GM10248 (cell line): Measurements from ENCODE around the gene MAPK10.

Source experiments
- CTCF ChIA-PET: fragments of 300-600 bp; sonication (Branson Sonifier 250); formaldehyde crosslinking; extraction: SDS; loops from one replicate; lab custom pipeline; 2021; ENCODE audit warnings: antibody characterized with exemption; lab: Yijun Ruan, JAX
- POLR2A ChIA-PET: fragments of 350-650 bp; sonication (Branson Sonifier 250); formaldehyde crosslinking; extraction: SDS; loops from one replicate; lab custom pipeline; 2020; ENCODE audit warnings: antibody characterized with exemption; lab: Yijun Ruan, JAX
- DNase-seq: peaks from one replicate; pipeline ENCODE4 v3.0.0; 2012; ENCODE audit errors: extremely low spot score
- CTCF ChIP-seq: IDR thresholded peaks from 2 replicates; pipeline ENCODE4 v1.5.1; 2012; ENCODE audit warnings: mild to moderate bottlenecking, low read depth; ENCODE audit errors: extremely low read depth, missing control alignments, control extremely low read depth

MAPK10 gene

GRCh38 chr4:86106475-86106874, 253.4 kb downstream of the MAPK10 start:
- no peak for TF ChIP-seq CTCF
- ChIA-PET POLR2A (no interaction called here), CTCF (interaction anchor here (0.8 to 1.3 kb wide), 2 partner anchors 9 to 11 kb away, joined by 3 to 5 read pairs; no protein-coding TSS in a partner anchor)
- DNase-seq = no peak

DNA sequence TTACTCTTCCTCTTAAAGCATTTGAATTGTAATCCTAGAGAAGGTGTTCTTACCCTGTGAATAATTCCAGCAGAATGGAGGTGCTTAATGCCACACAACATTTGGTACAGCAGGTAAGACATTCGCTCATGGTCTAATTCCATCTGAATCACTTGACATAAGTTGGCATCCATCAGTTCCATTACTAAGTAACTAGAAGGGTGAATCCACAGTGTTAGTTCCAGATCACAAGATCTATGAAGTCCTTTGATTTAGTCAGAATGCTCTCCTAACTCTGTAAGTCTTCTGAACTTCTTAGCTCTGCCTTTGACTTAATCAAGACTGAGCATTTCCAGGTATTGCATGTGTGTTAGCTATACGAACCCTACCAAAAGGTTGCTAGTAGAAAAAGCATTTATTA, 258.0 kb downstream of the MAPK10 start:
- ChIA-PET POLR2A (no interaction called here), CTCF (no interaction called here)
- TF ChIP-seq CTCF = no peak
- DNase-seq = no peak

DNA sequence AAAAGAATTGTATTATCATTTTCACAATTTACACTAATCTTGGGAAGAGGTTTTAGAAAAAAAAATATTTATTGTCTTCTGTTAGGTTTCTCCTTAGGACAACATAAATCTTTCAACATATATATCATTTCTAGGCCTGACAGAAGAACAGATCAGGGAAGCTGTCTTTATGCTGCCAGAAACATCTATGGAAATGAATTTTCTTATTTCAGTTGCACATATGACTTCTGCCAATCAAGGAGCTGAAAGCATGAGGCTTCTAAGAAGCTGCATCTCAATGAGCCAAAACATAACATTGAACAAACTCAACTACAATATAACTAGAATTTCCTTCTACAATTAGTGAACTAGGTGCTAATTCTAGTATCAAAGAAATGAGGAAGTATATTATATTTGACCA, 258.4 kb downstream of the MAPK10 start:
- no peak for TF ChIP-seq CTCF
- no peak for DNase-seq
- CTCF ChIA-PET = no interaction called here
- POLR2A ChIA-PET = no interaction called here

GRCh38 chr4:86100539-86101215, 259.2 kb downstream of the MAPK10 start:
- CTCF ChIA-PET = no interaction called here
- POLR2A ChIA-PET = no interaction called here
- TF ChIP-seq CTCF = no peak
- DNase-seq = no peak

- ChIA-PET CTCF (no interaction called here), POLR2A (no interaction called here)
- no peak for DNase-seq
These were observed 260.5 kb downstream of the MAPK10 start for GRCh38 chr4:86099348-86099747.

GRCh38 chr4:86098691-86099090, 261.2 kb downstream of the MAPK10 start:
- ChIA-PET POLR2A (no interaction called here), CTCF (no interaction called here)
- no peak for TF ChIP-seq CTCF
- DNase-seq = no peak

More at GRCh38 chr4:86099348-86099747, 260.5 kb downstream of the MAPK10 start:
- no peak for TF ChIP-seq CTCF

DNA sequence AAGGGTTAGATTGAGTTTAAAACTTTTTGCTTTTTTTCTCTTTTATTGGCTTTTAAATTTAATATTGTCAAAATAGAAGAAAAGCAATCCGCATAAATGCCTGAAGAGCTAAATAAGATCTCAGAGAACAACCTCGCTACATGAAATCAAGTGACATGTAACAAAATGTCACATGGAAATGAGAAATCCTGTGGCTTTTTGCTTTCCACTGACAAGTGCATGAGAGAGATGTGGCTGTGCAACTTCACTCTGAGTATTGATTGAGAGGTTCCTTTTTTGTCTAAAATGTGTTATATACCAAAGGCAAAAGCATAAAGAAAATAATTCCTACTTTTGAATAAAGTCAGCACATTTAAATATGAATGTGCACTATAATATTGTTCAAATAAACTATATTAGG, 263.5 kb downstream of the MAPK10 start:
- CTCF ChIA-PET = interaction anchor here (1.1 kb wide), 1 partner anchor 15 kb away, joined by 3 read pairs; no protein-coding TSS in a partner anchor
- POLR2A ChIA-PET = no interaction called here
- no peak for DNase-seq
- TF ChIP-seq CTCF = no peak
